ENCODE data around the gene PRKAR1B. TPM values are rescaled to one million over a fixed set of nuclear protein-coding genes. Genes with fewer than 3 reads are reported as not detected.

Gene PRKAR1B
- total RNA-seq, 1 experiment from 2014 or later = 62.0 TPM

- Histone ChIP-seq H3K4me3 (ENCODE audit: low read depth in 2 of 2, low read length in 2 of 2) (no peak overlapping the region), H3K27ac (ENCODE audit: low read length) (no peak overlapping the region), H3K36me3 (ENCODE audit: control insufficient read depth, insufficient read depth, low read length) (no peaks in the 10 kb centered on the region), H3K9me3 (ENCODE audit: control insufficient read depth, insufficient read depth, low read depth, low read length) (no peaks in the 10 kb centered on the region), H3K27me3 (ENCODE audit: control insufficient read depth, insufficient read depth, low read length) (no peaks in the 10 kb centered on the region), H3K4me1 (ENCODE audit: control insufficient read depth, insufficient read depth, low read length) (no peaks in the 10 kb centered on the region)
- BruUV-seq (replicated peaks) = no TSS peak
- TF ChIP-seq CTCF (IDR thresholded peaks at IDR 0.05) = no peak
- no peak for TF ChIP-seq REST (IDR thresholded peaks at IDR 0.05; ENCODE audit: insufficient read depth in 1 of 2, low read depth in 2 of 2, low read length in 1 of 2)
- ATAC-seq = no peak
- POLR2A ChIA-PET = no interaction called here
- CTCF ChIA-PET = no interaction called here
- in situ Hi-C loops (cut with HindIII; ENCODE audit: low pct_unique_long_range_greater_than_20kb, low sequenced_read_pairs) = no loop called here
- intact Hi-C loops (cut with micrococcal nuclease; ENCODE audit: unreplicated experiment) = no loop called here
- no peak for DNase-seq (ENCODE audit: low read depth, low spot score)
Measured at GRCh38 chr7:505171-505570, 221.9 kb downstream of the PRKAR1B start.

- H3K27ac ChIP-seq (ENCODE audit: low read length) = no peak overlapping the region
- TF ChIP-seq TCF7L2 (IDR thresholded peaks at IDR 0.05; ENCODE audit: low read depth, low read length) (no peak), POLR2AphosphoS5 (IDR thresholded peaks at IDR 0.05; ENCODE audit: low read depth, low read length) (no peak), SIN3A (IDR thresholded peaks at IDR 0.05; ENCODE audit: borderline replicate concordance, insufficient read depth, low read depth, low read length) (no peak), CTCF (IDR thresholded peaks at IDR 0.05) (no peak), REST (IDR thresholded peaks at IDR 0.05; ENCODE audit: insufficient read depth in 1 of 2, low read depth in 2 of 2, low read length in 1 of 2) (no peak)
- H3K9me3 ChIP-seq (ENCODE audit: control insufficient read depth, insufficient read depth, low read depth, low read length) = no peaks in the 10 kb centered on the region
- ChIA-PET POLR2A (no interaction called here), CTCF (no interaction called here)
- DNase-seq (ENCODE audit: low read depth, low spot score) = no peak
- in situ Hi-C loops (cut with HindIII; ENCODE audit: low pct_unique_long_range_greater_than_20kb, low sequenced_read_pairs) = no loop called here
- intact Hi-C loops (cut with micrococcal nuclease; ENCODE audit: unreplicated experiment) = no loop called here
- no peaks in the 10 kb centered on the region for H3K27me3 ChIP-seq (ENCODE audit: control insufficient read depth, insufficient read depth, low read length)
- BruUV-seq (replicated peaks) = no TSS peak
- no peaks in the 10 kb centered on the region for H3K36me3 ChIP-seq (ENCODE audit: control insufficient read depth, insufficient read depth, low read length)
- 0 out of 2 replicates have a peak, but pooled peaks have one; percentile 35 for ATAC-seq
- H3K4me1 ChIP-seq (ENCODE audit: control insufficient read depth, insufficient read depth, low read length) = no peaks in the 10 kb centered on the region
- no peak overlapping the region for H3K4me3 ChIP-seq (ENCODE audit: low read depth in 2 of 2, low read length in 2 of 2)
Measured at GRCh38 chr7:504221-505111, 222.6 kb downstream of the PRKAR1B start.
